GM12892 (cell line): ENCODE data around the gene GPR89A.
"Not testable (repeated sequence)": the region's sequence is repeated elsewhere in the genome, so short reads cannot be mapped to it uniquely, and the experiment has no call there.

Source experiments
- POLR2A ChIP-seq: IDR thresholded peaks from 2 replicates; pipeline ENCODE4 v1.6.1; 2011; ENCODE audit warnings: low read depth, low read length, control low read depth
- POLR2AphosphoS5 ChIP-seq: IDR thresholded peaks from 2 replicates; pipeline ENCODE4 v1.6.1; 2011; ENCODE audit warnings: low read depth, low read length, control low read depth
- TAF1 ChIP-seq: IDR thresholded peaks from 2 replicates; pipeline ENCODE4 v1.6.1; 2011; ENCODE audit warnings: low read depth, mild to moderate bottlenecking, control low read depth, low read length, borderline replicate concordance

DNA sequence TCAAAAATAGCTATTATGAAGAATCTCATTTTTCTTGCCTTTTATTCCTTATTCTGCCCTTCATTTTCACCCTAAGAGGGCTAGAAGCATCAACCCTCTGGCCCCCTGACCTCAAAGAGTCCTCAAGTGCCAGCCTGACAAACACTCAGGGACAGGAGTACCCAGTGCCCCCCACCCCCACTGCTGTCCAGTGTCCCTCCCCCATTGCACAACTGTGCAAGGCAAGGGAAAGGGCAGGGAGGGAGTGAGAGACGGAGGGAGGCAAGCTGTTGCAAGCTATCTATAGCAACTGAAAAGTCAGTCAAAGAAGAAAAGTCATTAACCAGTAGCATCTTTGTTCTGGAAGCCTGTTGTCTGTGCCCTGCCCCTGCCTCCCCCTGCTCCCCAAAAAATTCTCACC lies 78.3 kb downstream of the GPR89A start:
- not testable (repeated sequence) for TF ChIP-seq POLR2A, POLR2AphosphoS5, TAF1
